Esophagus squamous epithelium (tissue), 5 donors: ENCODE measurements around the gene MYCT1. TPM values are rescaled to one million over a fixed set of nuclear protein-coding genes. Genes with fewer than 3 reads are reported as not detected.

Experiments used
- DNase-seq: peaks from one replicate; lab custom pipeline; 2025; lab: John Stamatoyannopoulos, UW
- H3K27ac ChIP-seq, 4 donors: fragments of 200-600 bp; sonication (generic); one replicate each; pipeline ENCODE4 v1.5.1; 2016 to 2019; ENCODE audit warnings: mild to moderate bottlenecking in 1 of 4
- H3K27me3 ChIP-seq, 4 donors: fragments of 200-600 bp; sonication (generic); 1 replicate in 3 of 4; 2 replicates in 1 of 4; pipeline versions ENCODE4 v1.5.1 to v1.6.0; 2017 to 2021; ENCODE audit warnings: antibody characterized with exemption in 1 of 4
- H3K36me3 ChIP-seq, 3 donors: fragments of 200-600 bp; sonication (generic); one replicate each; pipeline ENCODE4 v1.5.1; 2016 to 2019
- H3K4me1 ChIP-seq, 3 donors: fragments of 200-600 bp; sonication (generic); one replicate each; pipeline ENCODE4 v1.5.1; 2017 to 2019
- H3K4me3 ChIP-seq, 4 donors: fragments of 200-600 bp; sonication (generic); 1 replicate in 3 of 4; 2 replicates in 1 of 4; pipeline ENCODE4 v1.5.1; 2016 to 2019; ENCODE audit warnings: mild to moderate bottlenecking in 2 of 4, moderate library complexity in 1 of 4
- H3K9me3 ChIP-seq, 3 donors: fragments of 200-600 bp; sonication (generic); one replicate each; pipeline ENCODE4 v1.5.1; 2016 to 2019
- CTCF ChIP-seq, 6 experiments: fragments of 450-650 bp in 4 of 6; fragments of 200-600 bp in 2 of 6; sonication (generic) in 2 of 6; IDR thresholded peaks; one replicate each; pipeline ENCODE4 v1.5.1; 2016 to 2019; ENCODE audit warnings: antibody characterized with exemption in 6 of 6, mild to moderate bottlenecking in 4 of 6, moderate library complexity in 4 of 6
- POLR2A ChIP-seq, 4 donors: fragments of 450-650 bp; IDR thresholded peaks; one replicate each; pipeline ENCODE4 v1.6.1; 2017; ENCODE audit warnings: antibody characterized with exemption in 4 of 4, mild to moderate bottlenecking in 4 of 4, moderate library complexity in 3 of 4
- WGBS, 2 donors: methylation state at CpG; one replicate each; pipeline ENCODE4 v1.1.5; 2018; 5-methylcytosine and 5-hydroxymethylcytosine counted together
- intact Hi-C: fragments of 100-400 bp; cut with DNase I; formaldehyde crosslinking; loops from one replicate; pipeline ENCODE4 v1.15.0; 2022
- total RNA-seq, 4 donors: library from RNA; depleted of rRNA; stranded (reverse); fragments of >200 nt; gene quantifications; one replicate each; pipeline ENCODE4 v1.1.0, GENCODE V29; 2016
- donor health status: DM: yes; HTN: yes; CAD: no.

The MYCT1 gene
- total RNA-seq, 4 donors from 2014 or later = 0.53 to 7.8 (median 2.6) TPM

DNA sequence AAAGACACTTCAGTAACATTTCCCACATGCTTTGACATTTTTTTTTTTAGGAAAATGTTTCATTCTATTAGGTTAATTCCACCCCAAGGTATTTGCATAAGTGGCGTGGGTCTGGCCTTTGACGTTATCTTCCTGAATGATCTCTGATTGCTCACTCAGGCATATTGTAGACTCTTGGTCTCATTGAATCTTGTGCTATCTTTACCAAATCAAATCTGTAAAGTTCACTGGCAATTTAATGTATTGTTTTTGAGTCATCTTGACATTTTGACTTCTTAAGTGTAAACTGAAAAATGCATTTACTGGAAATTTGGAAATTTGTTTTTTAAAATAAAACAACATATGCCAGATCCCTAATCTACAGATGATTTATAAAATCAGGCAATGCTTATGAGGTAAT lies 36.9 kb downstream of the MYCT1 start:
- Histone ChIP-seq H3K4me3 (no peak overlapping the region), H3K4me1 (no peaks in the 10 kb centered on the region), H3K27ac (no peak overlapping the region), H3K27me3 (no peaks in the 10 kb centered on the region), H3K9me3 (no peaks in the 10 kb centered on the region), H3K36me3 (no peaks in the 10 kb centered on the region)
- WGBS, 2 donors = 78 to 87% methylated on average over 2 of the region's 2 CpGs
- intact Hi-C loops = no loop called here
- TF ChIP-seq POLR2A (IDR thresholded peaks at IDR 0.05) = no peak
- TF ChIP-seq CTCF (IDR thresholded peaks at IDR 0.05) = no peak
- DNase-seq = no peak

- H3K27ac ChIP-seq = no peak overlapping the region
Measured at GRCh38 chr6:152736687-152737273, 39.1 kb downstream of the MYCT1 start.

GRCh38 chr6:152745509-152746171 lies 47.9 kb downstream of the MYCT1 start:
- DNase-seq = no peak
- no peak overlapping the region for H3K4me3 ChIP-seq
- no peaks in the 10 kb centered on the region for H3K9me3 ChIP-seq
- no peak overlapping the region for H3K27ac ChIP-seq
- no peaks in the 10 kb centered on the region for H3K36me3 ChIP-seq
- no peaks in the 10 kb centered on the region for H3K27me3 ChIP-seq
- no peaks in the 10 kb centered on the region for H3K4me1 ChIP-seq
- intact Hi-C loops = no loop called here
- no peak for TF ChIP-seq POLR2A (IDR thresholded peaks at IDR 0.05)
- TF ChIP-seq CTCF (IDR thresholded peaks at IDR 0.05) = no peak
- WGBS, 2 donors = 63 to 79% methylated on average over 4 of the region's 4 CpGs

More at GRCh38 chr6:152736687-152737273, 39.1 kb downstream of the MYCT1 start:
- TF ChIP-seq CTCF (IDR thresholded peaks at IDR 0.05) (no peak), POLR2A (IDR thresholded peaks at IDR 0.05) (no peak)
- 38 to 41% methylated on average over 2 of the region's 2 CpGs for WGBS, 2 donors
- Histone ChIP-seq H3K4me1 (no peaks in the 10 kb centered on the region), H3K4me3 (no peak overlapping the region), H3K36me3 (no peaks in the 10 kb centered on the region), H3K27me3 (no peaks in the 10 kb centered on the region), H3K9me3 (no peaks in the 10 kb centered on the region)
- intact Hi-C loops = no loop called here
- no peak for DNase-seq

- TF ChIP-seq POLR2A (IDR thresholded peaks at IDR 0.05) (no peak), CTCF (IDR thresholded peaks at IDR 0.05) (no peak)
- 52 to 62% methylated on average over 2 of the region's 2 CpGs for whole genome bisulfite sequencing, 2 donors
- Histone ChIP-seq H3K27me3 (no peaks in the 10 kb centered on the region), H3K27ac (no peak overlapping the region), H3K9me3 (no peaks in the 10 kb centered on the region), H3K36me3 (no peaks in the 10 kb centered on the region), H3K4me1 (no peaks in the 10 kb centered on the region), H3K4me3 (no peak overlapping the region)
- intact Hi-C loops = no loop called here
- DNase-seq = no peak
Measured at GRCh38 chr6:152746172-152746553, 48.5 kb downstream of the MYCT1 start.

GRCh38 chr6:152748843-152749242 lies 51.1 kb downstream of the MYCT1 start:
- intact Hi-C loops = no loop called here
- no peak for DNase-seq
- Histone ChIP-seq H3K27me3 (no peaks in the 10 kb centered on the region), H3K36me3 (no peaks in the 10 kb centered on the region), H3K9me3 (no peaks in the 10 kb centered on the region), H3K4me1 (no peaks in the 10 kb centered on the region), H3K4me3 (no peak overlapping the region), H3K27ac (no peak overlapping the region)
- 15 to 17% methylated on average over 1 of the region's 1 CpG for WGBS, 2 donors
- TF ChIP-seq CTCF (IDR thresholded peaks at IDR 0.05) = no peak
- no peak for TF ChIP-seq POLR2A (IDR thresholded peaks at IDR 0.05)
